Measurements from ENCODE around the gene MCC.

The MCC gene

DNA sequence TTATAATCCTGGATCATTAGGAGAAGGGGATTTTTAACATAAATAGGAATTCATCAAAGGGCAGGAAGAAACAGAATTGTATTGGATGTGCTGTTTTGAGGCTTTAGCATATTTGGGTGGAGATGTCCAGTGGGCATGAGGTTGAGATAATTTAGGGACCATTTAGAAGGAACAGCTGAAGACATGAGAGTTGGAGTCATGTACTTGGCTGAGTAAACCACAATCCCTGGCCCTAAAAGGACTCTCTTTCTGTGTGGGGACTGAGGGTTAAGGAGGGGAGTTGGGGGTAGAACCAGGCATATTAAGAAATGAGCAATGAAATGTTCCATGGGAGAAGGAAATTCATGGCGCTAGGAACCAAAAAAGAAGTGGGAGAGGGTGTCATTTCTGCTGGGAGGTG, 450.1 kb downstream of the MCC start:
- no peak overlapping the region for H3K4me3 ChIP-seq (ENCODE audit: control insufficient read depth, low read depth, low read length)
- TF ChIP-seq CTCF (conservative IDR thresholded peaks at IDR 0.05; ENCODE audit: control insufficient read depth, insufficient read depth, low read depth, low read length): no peak
- no peak for DNase-seq (ENCODE audit: low read depth)

DNA sequence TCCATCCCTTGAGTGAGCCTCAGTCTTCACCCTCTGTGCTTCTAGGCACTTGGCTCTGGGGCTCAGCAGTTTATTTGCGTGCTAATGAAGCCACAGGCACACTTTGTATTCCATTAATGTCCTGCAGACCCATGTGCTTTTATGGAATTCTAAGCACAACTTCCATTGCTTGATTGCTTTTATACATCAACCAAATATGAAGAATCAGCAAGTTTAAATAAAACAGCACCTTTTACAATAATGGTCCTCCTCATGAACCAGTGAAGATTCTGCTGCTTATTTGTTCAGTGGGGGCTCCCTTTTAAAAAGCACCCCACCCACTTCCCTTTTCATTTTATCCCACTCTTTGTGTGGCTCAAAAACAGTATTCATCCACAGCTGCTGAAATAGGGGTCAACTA, 451.4 kb downstream of the MCC start:
- no peak for TF ChIP-seq CTCF (conservative IDR thresholded peaks at IDR 0.05; ENCODE audit: control insufficient read depth, insufficient read depth, low read depth, low read length)

GRCh38 chr5:113036321-113036720, 451.9 kb downstream of the MCC start:
- DNase-seq (ENCODE audit: low read depth): no peak
- TF ChIP-seq CTCF (conservative IDR thresholded peaks at IDR 0.05; ENCODE audit: control insufficient read depth, insufficient read depth, low read depth, low read length): no peak
- no peak overlapping the region for H3K4me3 ChIP-seq (ENCODE audit: control insufficient read depth, low read depth, low read length)

More for the DNA sequence above, 451.4 kb downstream of the MCC start:
- no peak for DNase-seq (ENCODE audit: low read depth)
- H3K4me3 ChIP-seq (ENCODE audit: control insufficient read depth, low read depth, low read length): no peak overlapping the region

DNA sequence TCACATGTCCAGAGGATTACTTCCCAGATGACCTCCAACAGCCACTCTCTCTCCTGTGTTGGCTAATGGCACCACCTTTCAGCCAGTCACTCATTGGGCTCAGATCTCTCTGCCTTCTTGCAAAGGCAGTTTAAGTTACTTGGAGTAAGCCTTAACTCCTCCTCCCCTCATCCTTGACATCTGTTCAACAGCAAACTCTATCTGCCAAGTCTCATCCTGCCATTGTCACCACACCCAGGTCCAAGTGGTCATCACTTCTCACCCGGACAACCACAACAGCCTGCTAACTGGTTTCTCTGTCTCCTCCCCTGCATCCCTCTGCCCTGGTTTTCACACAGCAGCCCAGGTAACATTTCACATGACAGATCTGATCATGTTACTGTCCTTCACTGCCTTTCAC, 453.2 kb downstream of the MCC start:
- DNase-seq (ENCODE audit: low read depth): no peak
- no peak overlapping the region for H3K4me3 ChIP-seq (ENCODE audit: control insufficient read depth, low read depth, low read length)
- no peak for TF ChIP-seq CTCF (conservative IDR thresholded peaks at IDR 0.05; ENCODE audit: control insufficient read depth, insufficient read depth, low read depth, low read length)

- H3K4me3 ChIP-seq (ENCODE audit: control insufficient read depth, low read depth, low read length): no peak overlapping the region
- peak; percentile 87 for DNase-seq (ENCODE audit: low read depth)
- no peak for TF ChIP-seq CTCF (conservative IDR thresholded peaks at IDR 0.05; ENCODE audit: control insufficient read depth, insufficient read depth, low read depth, low read length)
These were observed 454.0 kb downstream of the MCC start for GRCh38 chr5:113034182-113034773.

DNA sequence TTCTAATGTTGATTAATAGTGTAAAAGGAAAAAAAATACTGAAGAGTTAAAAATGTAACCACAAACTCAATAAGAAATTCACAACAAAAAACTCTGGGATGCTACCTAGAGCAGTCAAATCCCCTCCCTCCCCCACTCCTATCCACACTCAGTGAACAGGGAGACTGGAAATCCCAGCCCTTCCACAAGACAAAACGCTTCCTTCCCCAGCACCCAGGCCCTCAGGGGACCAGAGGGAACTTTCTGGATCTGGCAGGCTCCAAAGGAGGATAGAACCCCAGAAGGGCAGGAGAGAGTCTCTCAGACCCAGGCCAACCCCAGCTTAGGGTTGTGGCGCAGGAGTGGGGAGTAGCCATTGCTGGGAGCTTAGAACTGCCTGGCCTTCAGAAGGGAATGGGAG, 456.7 kb downstream of the MCC start:
- DNase-seq (ENCODE audit: low read depth): no peak
- no peak for TF ChIP-seq CTCF (conservative IDR thresholded peaks at IDR 0.05; ENCODE audit: control insufficient read depth, insufficient read depth, low read depth, low read length)

GRCh38 chr5:113031104-113031503, 457.1 kb downstream of the MCC start:
- no peak for TF ChIP-seq CTCF (conservative IDR thresholded peaks at IDR 0.05; ENCODE audit: control insufficient read depth, insufficient read depth, low read depth, low read length)

More for the DNA sequence above, 456.7 kb downstream of the MCC start:
- H3K4me3 ChIP-seq (ENCODE audit: control insufficient read depth, low read depth, low read length): no peak overlapping the region

More at GRCh38 chr5:113031104-113031503, 457.1 kb downstream of the MCC start:
- no peak for DNase-seq (ENCODE audit: low read depth)
- no peak overlapping the region for H3K4me3 ChIP-seq (ENCODE audit: control insufficient read depth, low read depth, low read length)
